SHP77 treated with DMSO at 0.1 percent for 48 hours (cell line): ENCODE data around the gene PMF1.

Experiments used
- DNase-seq: peaks from one replicate; lab custom pipeline; 2025; lab: John Stamatoyannopoulos, UW

The PMF1 gene

GRCh38 chr1:156236164-156236563 is 23.4 kb downstream of the PMF1 start:
- no peak for DNase-seq

GRCh38 chr1:156238248-156238647 is 25.4 kb downstream of the PMF1 start:
- no peak for DNase-seq

- DNase-seq = no peak
Observed at GRCh38 chr1:156241311-156241811, 28.6 kb downstream of the PMF1 start.

GRCh38 chr1:156241926-156242325 is 29.1 kb downstream of the PMF1 start, which contains the start of gene BGLAP:
Gene BGLAP (plus strand): TSS chr1:156242184. CDS start chr1:156242232, 48 bp downstream.
- no peak for DNase-seq

- DNase-seq = no peak
Observed at GRCh38 chr1:156242738-156243137, 29.9 kb downstream of the PMF1 start.

- DNase-seq = no peak
Observed at GRCh38 chr1:156244126-156244525, 31.3 kb downstream of the PMF1 start.

- DNase-seq = no peak
Observed at GRCh38 chr1:156244712-156245111, 31.9 kb downstream of the PMF1 start.

- no peak for DNase-seq
Observed at GRCh38 chr1:156245451-156246232, 32.8 kb downstream of the PMF1 start.

GRCh38 chr1:156246241-156246780 is 33.5 kb downstream of the PMF1 start:
- no peak for DNase-seq

GRCh38 chr1:156246781-156247459 is 34.1 kb downstream of the PMF1 start:
- no peak for DNase-seq

- DNase-seq = no peak
Observed at GRCh38 chr1:156247460-156248322, 34.9 kb downstream of the PMF1 start, which contains the start of gene PAQR6. Gene PAQR6 (minus strand): TSS chr1:156248056. CDS start chr1:156246731, 1,325 bp downstream.

GRCh38 chr1:156248323-156248683 is 35.5 kb downstream of the PMF1 start:
- no peak for DNase-seq

GRCh38 chr1:156249593-156249992 is 36.8 kb downstream of the PMF1 start:
- DNase-seq = no peak

- no peak for DNase-seq
Observed at GRCh38 chr1:156251527-156251926, 38.7 kb downstream of the PMF1 start.

GRCh38 chr1:156253634-156254033 is 40.8 kb downstream of the PMF1 start:
- DNase-seq = no peak

GRCh38 chr1:156257711-156258110 is 44.9 kb downstream of the PMF1 start:
- DNase-seq = no peak

- DNase-seq = no peak
Observed at GRCh38 chr1:156258859-156259258, 46.1 kb downstream of the PMF1 start.

GRCh38 chr1:156259805-156260204 is 47.0 kb downstream of the PMF1 start:
- DNase-seq = no peak

- DNase-seq = no peak
Observed at GRCh38 chr1:156260896-156261295, 48.1 kb downstream of the PMF1 start.

GRCh38 chr1:156262461-156263287 is 49.9 kb downstream of the PMF1 start:
- no peak for DNase-seq

- DNase-seq = no peak
Observed at GRCh38 chr1:156263288-156263655, 50.5 kb downstream of the PMF1 start.
